Umbilical cord (tissue), 2 donors: Measurements from ENCODE around the gene TFF2. TPM values are rescaled to one million over a fixed set of nuclear protein-coding genes. Genes with fewer than 3 reads are reported as not detected.

Source experiments
- DNase-seq: peaks from one replicate; pipeline ENCODE4 v3.0.0-alpha.2; 2015; ENCODE audit warnings: low spot score
- total RNA-seq: library from RNA; depleted of rRNA; stranded (reverse); fragments of >200 nt; gene quantifications from one replicate; pipeline ENCODE4 v1.2.3, GENCODE V29; 2014; ENCODE audit warnings: low replicate concordance; ENCODE audit not compliant: insufficient read depth

TFF2 gene
- total RNA-seq, 1 donor from 2014 or later, result not detected

DNA sequence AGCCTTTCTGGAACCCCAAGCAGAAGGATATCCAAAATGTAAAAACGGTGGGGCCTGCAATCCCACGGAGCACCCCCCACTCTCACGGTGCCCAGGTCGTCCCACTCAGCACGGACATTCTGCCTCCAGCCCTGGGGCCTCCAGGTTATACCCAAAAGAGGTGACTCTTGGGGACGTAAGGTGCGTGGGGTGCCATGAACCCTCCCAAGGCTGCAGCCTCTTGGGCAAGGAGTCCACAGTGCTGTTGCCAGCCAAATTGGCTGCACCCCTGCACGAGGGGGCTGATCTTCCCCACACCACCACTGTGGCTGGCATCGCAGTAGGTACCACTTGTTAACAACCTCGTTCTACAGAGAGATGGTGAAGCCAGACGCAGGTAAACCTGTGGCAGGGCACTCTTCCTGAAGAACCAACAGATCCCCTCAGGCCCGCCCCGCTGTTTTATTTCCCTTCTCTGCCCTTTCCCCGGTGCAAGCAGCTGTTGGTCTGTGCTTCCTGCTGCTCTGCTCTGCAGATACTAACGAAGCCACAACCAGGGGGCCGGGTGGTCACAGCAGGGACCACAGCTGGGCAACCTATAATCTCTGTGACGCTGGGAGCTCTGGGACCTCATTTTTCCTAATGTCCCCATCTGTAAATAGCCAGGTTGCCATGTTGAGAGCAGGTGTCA lies 44.3 kb downstream of the TFF2 start:
- no peak for DNase-seq

DNA sequence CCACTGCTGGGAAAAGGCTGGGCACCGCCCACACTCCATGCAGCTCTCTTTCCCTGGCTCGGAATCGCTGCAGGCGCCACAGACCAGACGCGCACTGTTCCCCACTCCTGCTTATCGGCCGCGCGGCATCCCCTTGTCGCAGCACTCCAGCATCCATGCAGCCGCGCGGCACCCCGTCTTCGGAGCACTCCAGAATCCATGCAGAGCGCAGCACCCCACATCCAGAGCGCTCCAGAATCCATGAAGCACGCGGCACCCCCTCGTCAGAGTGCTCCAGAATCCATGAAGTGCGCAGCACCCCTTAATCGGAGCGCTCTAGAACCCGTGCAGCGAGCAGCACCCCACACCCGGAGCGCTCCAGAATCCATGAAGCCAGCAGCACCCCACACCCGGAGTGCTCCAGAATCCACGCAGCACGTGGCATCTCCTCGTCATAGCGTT lies 45.1 kb downstream of the TFF2 start:
- DNase-seq, result no peak

DNA sequence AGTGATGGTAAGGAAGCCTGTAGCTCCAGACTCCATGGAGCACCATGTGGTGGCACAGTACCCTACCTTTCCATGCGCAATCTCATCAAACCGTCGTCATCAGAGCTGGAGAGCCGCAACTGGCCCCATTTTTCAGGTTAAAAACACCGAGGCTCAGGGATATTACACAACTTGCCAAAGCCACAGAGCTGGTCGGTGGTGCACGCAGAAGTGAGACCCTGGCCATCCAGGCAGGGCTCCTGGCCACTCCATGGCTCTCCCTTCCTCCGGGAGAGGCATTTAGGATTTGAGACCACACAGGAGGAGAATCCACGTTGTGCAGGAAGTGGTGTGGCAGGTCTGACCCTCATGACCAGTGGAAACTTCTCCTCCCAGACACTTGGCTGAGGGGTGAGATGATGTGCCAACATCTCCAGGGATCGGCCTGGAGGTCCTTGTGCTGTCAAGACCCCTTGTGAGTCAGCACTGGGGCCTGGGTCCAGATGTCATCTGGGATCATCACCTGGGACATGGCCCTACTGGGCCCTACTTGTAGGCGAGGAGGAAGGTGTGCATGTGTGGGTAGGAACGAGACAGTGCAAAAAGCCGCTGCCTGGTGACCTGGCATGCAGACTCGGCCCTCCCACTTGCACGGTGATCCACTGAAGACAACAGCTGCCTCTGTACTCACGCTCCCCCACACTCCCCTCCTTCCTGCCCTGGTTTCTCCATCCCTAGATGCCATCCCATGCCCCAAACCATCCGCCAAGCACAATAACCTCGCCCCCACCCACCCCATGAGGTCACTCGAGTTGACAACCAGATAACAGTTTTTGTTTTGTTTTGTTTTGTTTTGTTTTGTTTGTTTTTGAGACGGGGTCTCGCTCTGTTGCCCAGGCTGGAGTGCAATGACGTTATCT lies 46.0 kb downstream of the TFF2 start:
- DNase-seq, result no peak

DNA sequence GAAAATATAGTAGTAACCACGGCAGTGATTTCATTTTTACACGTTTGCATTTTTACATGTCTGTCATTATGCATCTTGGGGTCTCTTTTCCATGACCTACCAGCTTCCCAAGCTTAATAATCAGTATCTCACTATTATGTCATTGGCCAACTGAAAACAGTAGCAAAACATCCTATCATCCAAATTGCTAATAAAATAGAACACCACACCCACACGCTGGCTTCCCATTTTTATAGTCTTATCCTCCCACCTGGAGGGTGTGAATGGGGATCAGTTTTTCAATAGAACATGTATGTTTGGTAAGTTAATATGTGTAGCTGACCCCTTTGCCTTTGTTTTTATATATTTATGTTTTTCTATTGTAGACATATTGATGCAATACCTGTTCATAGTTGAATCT lies 47.4 kb downstream of the TFF2 start:
- no peak for DNase-seq

- no peak for DNase-seq
These were observed 48.0 kb downstream of the TFF2 start for GRCh38 chr21:42302794-42303193.

DNA sequence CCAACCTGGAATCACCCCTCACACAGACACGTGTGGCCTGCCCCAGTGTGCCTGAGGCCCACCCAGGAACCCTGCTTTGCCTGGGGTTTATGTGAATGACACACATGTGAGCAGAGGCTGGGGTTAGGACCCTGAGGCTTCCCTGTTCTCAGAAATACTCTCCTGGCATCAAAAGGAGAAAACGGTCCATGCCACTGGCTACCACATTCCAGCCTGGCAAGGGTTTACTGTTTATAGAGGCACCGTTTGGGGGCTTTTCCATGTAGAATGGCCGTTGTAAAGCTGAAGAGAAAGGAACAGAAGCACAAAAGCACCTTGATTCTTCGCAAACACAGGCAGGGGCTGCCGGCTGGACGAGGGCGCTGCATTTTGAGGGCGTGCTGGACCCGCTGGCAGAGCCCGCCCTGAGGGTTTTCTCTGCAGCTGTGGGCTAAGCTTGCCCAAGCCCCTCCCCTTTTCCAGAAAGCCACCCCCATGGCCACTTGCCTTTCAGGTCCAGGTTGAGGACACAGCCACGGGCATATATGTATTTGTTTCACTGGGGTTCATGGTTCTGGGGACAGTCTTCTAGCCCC lies 48.6 kb downstream of the TFF2 start:
- no peak for DNase-seq

- DNase-seq, result no peak
These were observed 49.3 kb downstream of the TFF2 start for GRCh38 chr21:42301371-42302075.

GRCh38 chr21:42300956-42301355 lies 49.8 kb downstream of the TFF2 start:
- no peak for DNase-seq

GRCh38 chr21:42300045-42300583 lies 50.7 kb downstream of the TFF2 start:
- DNase-seq, result no peak

DNA sequence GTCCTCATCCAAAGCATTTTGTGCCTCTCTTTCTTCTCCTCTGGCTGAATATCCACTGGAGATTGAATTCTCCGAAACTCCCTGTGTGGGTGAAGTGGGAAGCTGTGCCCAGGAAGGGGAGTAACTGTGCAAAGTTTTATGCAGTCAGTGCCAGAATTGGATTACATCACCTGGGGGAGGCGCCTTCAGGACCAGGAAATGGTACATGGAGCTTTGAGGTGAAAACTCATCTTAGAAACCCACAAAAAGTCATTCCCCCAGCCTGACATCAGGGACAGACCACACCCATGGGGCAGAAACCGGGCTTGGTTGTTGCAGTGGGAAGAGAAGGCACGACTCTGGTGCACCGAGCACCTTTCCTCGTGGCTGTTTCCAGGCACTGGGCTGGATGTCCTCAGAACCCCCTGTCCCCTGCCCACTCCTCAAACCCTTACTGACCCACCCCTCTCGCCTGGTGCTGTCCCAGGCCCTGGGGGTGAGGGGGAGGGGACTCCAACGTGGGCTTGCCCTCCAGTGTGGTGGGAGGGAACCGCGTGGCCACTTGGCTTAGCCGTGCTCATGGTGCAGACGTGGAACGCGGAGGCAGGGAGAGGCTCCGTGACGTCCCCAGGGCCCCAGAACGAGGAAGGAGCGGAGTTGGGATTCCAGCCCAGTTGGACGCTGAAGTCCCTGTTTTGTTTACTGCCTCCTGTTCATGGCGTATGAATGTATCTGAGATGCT lies 51.3 kb downstream of the TFF2 start:
- DNase-seq, result no peak

GRCh38 chr21:42298657-42299056 lies 52.1 kb downstream of the TFF2 start:
- DNase-seq, result no peak

DNA sequence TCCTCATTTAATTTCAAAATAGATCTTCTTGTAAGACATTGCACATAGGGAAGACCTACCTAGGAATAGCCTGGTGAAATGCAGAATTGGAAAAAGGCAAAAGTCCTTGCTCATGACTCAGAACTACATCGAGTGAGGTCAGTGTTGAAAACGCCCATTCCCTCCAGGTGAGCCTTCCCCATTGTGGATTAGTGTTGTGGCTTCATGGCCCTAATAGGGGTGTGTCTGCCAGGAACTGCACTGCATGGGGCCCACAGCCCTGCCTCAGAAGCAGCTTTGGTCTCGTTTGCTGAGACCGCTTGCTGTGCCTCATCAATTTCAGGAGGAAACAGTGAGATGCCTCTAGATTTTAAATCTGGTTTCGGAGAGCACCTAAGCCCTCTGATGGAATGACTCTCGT lies 52.6 kb downstream of the TFF2 start:
- no peak for DNase-seq

DNA sequence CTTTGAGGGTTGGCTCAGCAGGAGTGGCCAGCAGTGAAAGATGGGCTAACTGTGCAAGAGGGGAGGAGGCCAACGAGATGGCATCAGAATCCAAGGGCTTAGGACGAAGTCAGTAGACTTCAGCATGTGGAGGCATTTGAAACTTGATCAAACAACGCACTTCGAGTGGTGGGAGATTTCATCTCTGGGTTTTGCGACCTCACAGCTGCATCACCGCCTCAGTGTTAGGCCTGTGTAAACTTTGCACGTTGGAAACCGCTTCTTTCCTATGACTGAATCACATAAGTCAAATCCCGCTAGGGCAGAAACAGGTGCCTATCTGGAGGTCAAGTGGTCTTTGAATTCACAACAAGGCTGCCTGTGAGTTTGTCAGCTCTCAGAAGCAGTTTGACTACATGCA lies 53.4 kb downstream of the TFF2 start:
- DNase-seq, result no peak

DNA sequence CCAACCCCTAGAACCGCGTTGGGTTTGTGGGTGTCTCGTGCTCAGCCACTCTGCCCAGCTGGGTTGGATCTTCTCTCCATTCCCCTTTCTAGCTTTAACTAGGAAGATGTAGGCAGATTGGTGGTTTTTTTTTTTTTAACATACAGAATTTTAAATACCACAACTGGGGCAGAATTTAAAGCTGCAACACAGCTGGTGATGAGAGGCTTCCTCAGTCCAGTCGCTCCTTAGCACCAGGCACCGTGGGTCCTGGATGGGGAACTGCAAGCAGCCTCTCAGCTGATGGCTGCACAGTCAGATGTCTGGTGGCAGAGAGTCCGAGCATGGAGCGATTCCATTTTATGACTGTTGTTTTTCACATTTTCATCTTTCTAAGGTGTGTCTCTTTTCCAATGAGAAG lies 54.3 kb downstream of the TFF2 start:
- no peak for DNase-seq

Other genes starting within 250 kb of the TFF2 start
- gene ABCG1, start 131.9 kb downstream of the TFF2 start, total RNA-seq, result 6.5 TPM
- gene TFF3, start 35.6 kb downstream of the TFF2 start, total RNA-seq, result 0.48 TPM
- not detected for gene TFF1, start 15.5 kb upstream of the TFF2 start, total RNA-seq
- 1.7 TPM for gene TMPRSS3, start 45.1 kb upstream of the TFF2 start, total RNA-seq
- gene UBASH3A, start 52.9 kb upstream of the TFF2 start, total RNA-seq, result 1.9 TPM
- gene RSPH1, start 145.2 kb upstream of the TFF2 start, total RNA-seq, result 0.72 TPM
- gene SLC37A1, start 162.9 kb upstream of the TFF2 start, total RNA-seq, result 4.8 TPM